NCI-H1105 treated with DMSO at 0.1 percent for 48 hours (cell line): ENCODE data around the gene WASHC2C.
"Not testable (repeated sequence)": the region's sequence is repeated elsewhere in the genome, so short reads cannot be mapped to it uniquely, and the experiment has no call there.

ENCODE experiments used
- DNase-seq: peaks from one replicate; lab custom pipeline; 2025; lab: John Stamatoyannopoulos, UW

The WASHC2C gene

GRCh38 chr10:45761622-45762021 is 34.6 kb downstream of the WASHC2C start:
- not testable (repeated sequence) for DNase-seq

DNA sequence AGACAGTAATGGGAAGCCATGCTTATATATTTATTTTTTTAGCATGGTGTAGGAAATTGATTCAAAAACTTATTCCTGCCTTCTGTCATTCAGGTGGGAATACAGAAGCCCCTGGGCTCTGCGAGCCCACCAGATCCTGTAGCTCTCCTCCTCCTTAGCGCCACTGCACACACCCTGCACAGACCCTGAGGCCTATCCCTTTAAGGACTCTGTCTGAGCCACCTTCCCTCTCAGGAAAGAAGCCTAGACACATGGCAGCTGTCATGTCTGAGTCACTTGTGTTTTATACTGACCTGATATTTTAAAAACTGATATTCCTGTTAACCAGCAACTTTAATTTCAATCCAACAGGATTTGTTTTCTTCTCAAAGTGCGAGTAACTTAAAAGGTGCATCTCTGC is 36.0 kb downstream of the WASHC2C start:
- not testable (repeated sequence) for DNase-seq

DNA sequence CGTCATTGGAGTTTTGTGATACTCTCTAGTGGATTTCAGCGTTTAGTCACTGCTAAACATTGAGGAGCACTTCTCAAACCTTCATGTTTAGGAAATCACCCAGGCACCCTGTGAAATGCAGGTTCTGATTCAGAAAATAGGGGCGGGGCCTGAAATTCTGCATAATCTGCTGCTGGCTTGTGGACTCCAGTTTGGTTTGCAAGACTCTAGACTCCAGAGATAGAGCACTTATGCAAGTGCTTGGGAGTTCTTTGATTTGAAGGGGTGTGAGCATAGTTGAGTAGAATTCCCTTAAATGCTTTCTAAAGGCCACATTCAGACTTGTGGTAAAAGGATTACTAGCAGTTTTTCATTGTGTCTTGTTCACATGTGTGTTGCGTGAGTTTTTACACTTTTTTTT is 41.3 kb downstream of the WASHC2C start:
- not testable (repeated sequence) for DNase-seq

- DNase-seq = not testable (repeated sequence)
Measured at GRCh38 chr10:45771757-45772461, 44.8 kb downstream of the WASHC2C start.

- DNase-seq = not testable (repeated sequence)
Measured at GRCh38 chr10:45786217-45786616, 59.2 kb downstream of the WASHC2C start.

- DNase-seq = not testable (repeated sequence)
Measured at GRCh38 chr10:45787212-45787741, 60.2 kb downstream of the WASHC2C start.

DNA sequence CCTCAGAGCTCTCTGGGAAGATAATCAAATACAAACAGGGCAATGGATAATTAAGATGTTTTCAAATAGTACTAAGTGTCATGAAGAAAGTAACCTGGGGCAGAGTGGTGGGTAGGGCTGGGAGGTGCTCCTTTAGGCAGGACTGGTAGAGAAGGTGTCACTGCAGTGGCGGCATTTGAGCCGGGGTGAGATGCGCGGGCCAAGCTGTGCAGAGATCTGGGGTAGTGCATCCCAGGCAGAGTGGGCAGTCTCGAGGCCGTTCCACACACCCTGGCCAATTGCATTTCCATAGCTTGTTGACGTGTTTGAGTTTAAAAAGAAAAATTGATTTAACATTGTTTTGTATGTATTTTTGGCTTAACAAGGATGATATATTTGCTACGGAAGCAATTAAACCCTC is 62.9 kb downstream of the WASHC2C start:
- not testable (repeated sequence) for DNase-seq

DNA sequence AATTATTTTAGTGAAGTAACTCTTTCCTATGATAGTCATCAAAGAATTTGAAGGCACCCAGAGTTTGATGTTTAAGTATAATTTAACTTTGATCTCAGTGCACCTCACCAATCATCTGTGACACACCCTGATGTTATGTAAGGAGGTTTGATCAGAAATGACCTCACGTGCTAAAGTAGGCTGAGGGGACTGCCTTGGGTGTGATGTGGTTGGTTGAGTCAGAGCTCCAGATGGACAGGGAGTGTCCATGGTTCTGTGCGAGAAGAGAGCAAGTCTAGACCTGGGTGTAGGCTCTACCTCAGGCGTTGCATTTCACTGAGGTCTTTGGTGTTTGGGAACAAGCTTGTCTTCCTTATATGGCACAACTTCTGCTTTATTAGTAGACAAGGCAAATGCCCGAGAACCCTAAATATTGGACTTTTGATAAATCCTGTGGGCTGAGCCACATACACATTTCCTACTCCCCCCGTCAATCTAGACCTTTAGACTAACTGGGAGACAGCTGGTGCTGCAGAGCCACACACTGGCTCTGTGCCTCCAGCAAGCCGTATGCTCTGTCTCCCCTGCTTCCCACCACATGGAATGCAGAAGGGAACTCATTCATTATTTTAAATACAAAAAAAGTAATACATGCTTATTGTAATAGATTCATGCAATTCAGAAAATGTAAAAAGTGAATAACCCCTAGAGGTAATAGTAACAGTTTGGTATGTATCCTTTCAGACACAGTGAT is 63.8 kb downstream of the WASHC2C start:
- not testable (repeated sequence) for DNase-seq

- DNase-seq = not testable (repeated sequence)
Measured at GRCh38 chr10:45794761-45795160, 67.7 kb downstream of the WASHC2C start.

GRCh38 chr10:45803060-45804010 is 76.3 kb downstream of the WASHC2C start:
- not testable (repeated sequence) for DNase-seq

DNA sequence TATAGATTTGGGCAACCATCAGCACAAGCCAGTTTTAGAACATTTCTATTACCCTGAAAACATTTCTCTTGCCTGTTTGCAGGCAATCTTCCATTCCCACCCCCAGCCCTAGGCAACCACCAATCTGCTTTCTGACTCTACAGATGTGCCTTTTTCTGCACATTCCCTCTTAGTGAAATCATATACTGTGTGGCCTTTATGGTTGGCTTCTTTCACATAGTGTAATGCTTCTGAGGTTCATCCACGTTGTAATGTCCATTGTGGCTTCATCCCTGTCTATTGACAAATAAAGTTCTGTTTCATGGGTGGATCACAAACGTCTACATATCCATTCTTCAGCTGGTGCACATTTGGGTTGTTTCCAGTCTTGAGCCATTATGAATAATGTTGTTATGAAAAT is 77.9 kb downstream of the WASHC2C start:
- DNase-seq = not testable (repeated sequence)

- DNase-seq = no peak
Measured at GRCh38 chr10:45809837-45810236, 82.8 kb downstream of the WASHC2C start.

DNA sequence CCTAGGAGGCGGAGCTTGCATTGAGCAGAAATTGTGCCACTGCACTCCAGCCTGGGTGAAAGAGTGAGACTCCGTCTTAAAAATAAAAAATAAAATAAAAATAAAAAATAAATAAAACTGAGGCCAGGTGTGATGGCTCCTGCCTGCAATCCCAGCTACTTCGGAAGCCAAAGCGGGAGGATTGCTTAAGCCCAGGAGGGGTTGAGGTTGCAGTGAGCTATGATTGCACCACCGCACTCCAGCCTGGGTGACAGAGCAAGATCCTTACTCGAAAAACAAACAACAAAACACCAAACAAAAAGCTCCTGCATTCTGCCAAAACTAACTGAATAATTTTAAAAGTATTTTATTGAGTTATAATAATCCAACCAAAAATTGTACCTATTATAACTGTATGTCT is 84.0 kb downstream of the WASHC2C start:
- no peak for DNase-seq

DNA sequence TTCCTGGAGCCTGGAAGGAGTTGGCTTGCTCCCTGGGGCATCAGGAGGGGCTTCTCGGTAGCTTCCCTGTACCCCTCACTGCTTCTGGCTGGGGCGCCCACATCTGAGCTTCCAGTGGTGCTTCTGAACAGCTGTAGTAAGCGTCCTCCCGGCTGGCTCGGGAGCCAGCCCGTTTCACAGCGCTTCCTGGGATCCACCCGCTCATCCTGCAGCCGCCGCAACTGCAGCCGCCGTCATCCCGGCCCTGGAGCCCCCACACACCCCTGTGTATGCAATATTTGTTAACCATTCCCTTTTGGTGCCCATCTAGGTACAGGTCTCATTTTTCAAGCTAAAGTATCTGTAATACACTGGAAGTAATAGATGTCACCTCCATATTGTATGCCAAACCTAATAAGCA is 85.9 kb downstream of the WASHC2C start:
- DNase-seq = not testable (repeated sequence)

- not testable (repeated sequence) for DNase-seq
Measured at GRCh38 chr10:45814146-45814545, 87.1 kb downstream of the WASHC2C start.

- DNase-seq = no peak
Measured at GRCh38 chr10:45817130-45817859, 90.2 kb downstream of the WASHC2C start.

GRCh38 chr10:45817912-45818311 is 90.8 kb downstream of the WASHC2C start:
- no peak for DNase-seq

DNA sequence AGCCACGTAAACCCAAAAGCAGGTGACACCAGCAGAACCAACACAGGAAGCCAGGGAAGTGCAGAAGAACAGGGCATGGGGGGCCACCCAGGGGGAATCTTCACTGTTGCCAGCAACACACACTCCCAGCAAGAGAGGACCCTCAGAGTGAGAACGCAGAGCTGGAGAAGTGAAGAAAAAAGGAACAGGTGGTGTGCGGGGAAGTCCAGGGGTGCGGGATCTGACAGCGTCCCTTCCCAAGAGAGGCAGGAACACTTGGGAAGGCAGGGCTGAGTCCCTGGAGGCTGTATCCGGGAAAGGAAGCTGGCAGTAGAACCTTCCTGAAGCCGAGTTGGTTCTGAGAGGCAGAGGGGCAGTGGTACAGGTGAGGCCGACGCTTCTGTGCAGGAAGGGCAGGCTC is 92.5 kb downstream of the WASHC2C start:
- no peak for DNase-seq

- DNase-seq = not testable (repeated sequence)
Measured at GRCh38 chr10:45820107-45820830, 93.2 kb downstream of the WASHC2C start.

- not testable (repeated sequence) for DNase-seq
Measured at GRCh38 chr10:45822918-45823317, 95.9 kb downstream of the WASHC2C start.
